KBM-7 (cell line): ENCODE data around the gene GJB6.
A peak's percentile ranks its signal among the peaks of the same experiment; 100 is the strongest.

ENCODE experiments used
- DNase-seq: peaks from one replicate; pipeline ENCODE4 v3.0.0-alpha.2; 2015
- in situ Hi-C: fragments of 300-500 bp; cut with MboI; formaldehyde crosslinking; loops from 2 replicates; pipeline ENCODE4 v1.14.3; 2020; ENCODE audit warnings: low sequenced_read_pairs, low pct_unique_long_range_greater_than_20kb, mixed read lengths

Gene GJB6

DNA sequence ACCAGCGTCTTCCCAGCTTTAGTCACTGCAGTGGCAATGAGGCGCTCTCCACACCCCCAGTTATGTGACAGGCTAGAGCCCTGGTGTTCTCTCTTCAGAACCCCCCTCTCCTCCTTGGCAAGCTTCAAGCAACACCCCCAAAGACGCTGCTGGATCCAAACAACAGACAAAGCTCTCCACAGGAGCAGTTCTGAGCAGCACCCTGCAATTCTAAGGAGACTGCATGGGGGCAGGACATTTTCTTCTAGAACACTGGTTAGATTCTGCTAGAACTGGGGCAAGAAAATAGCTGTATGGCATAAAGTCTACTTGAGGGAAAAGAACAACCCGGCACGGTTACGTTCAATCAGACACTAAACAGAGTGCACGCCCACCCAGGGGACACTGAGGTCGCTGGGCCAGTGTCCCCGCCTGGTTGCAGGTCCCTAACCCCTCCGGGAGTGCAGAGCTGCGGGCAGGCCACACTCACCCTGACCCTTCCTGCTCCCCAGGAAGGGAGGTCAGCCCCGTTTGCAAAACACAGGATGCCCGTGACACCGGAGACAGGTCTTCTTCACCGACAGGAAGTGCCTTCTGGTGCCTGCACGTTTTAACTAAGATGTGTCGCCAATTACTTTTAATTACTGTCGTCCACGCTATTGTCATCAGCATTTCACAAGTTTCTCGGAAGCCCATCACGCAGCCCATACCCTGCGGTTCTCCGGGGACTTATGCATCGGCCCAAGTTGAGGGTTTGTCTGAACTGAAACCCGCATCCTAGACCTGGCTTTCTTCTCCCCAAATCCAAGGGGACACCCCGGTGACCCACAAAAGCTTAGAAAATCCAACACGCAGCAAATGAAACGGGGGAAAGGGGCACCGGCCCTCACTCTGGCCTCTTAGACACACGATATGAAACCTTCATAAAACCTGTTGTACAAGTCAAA is 943 bp downstream of the GJB6 start:
- in situ Hi-C loops: no loop called here
- DNase-seq: no peak

DNA sequence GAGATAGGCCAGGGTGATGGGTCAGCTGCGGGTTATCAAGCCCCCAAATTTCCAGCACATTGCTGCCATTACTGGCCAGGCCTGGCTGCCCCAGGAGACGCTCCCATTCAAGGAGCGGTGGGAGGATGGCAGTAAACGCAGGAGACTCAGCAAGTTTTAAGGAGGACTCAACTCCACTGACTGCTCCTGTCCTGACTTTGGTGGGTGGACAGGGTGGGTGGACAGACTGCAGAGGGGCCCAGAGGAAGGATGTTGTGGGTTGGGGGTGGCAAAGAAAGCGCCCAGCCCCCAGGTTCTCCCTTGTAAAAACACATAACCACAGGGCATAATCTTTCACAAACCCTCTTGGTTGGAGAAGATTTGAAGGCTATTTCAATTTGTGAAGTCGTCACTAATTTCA is 4.4 kb downstream of the GJB6 start:
- in situ Hi-C loops: no loop called here
- DNase-seq: no peak

DNA sequence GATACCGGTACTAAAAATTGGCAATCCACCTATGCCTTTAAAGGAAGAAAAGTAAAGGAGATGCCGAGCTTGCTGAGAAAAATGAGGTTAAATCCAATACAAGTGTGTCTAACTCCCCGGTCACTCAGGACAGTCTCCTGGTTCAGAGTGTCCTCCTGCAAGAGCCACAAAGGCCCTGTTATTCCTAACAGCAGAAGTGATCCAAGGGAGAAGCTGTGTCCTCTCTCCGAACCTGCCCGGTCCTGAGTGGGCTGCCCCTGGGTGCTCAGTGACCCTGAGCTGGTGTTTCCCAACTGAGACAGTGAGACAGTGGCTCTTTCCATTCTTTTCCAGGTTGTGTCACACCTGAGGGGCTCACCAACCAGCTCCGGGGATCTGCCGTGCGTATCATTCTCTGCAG is 4.8 kb downstream of the GJB6 start:
- in situ Hi-C loops: no loop called here

DNA sequence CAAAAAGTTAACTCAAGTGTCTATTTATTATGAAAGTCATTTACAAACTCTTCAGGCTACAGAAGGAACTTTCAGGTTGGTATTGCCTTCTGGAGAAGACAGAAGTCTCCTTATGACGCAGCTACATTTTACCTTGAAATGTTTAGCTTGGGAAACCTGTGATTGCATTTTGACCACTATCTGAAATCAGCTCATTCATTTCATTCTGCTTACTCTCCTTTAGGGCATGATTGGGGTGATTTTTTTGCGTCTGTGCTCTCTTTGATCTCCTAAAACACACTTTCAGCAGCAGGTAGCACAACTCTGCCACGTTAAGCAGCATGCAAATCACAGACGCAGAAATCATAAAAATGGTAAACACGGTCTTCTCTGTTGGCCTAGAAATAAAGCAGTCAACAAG is 9.6 kb downstream of the GJB6 start:
- in situ Hi-C loops: no loop called here
- DNase-seq: no peak

More for the DNA sequence above, 4.8 kb downstream of the GJB6 start:
- no peak for DNase-seq

DNA sequence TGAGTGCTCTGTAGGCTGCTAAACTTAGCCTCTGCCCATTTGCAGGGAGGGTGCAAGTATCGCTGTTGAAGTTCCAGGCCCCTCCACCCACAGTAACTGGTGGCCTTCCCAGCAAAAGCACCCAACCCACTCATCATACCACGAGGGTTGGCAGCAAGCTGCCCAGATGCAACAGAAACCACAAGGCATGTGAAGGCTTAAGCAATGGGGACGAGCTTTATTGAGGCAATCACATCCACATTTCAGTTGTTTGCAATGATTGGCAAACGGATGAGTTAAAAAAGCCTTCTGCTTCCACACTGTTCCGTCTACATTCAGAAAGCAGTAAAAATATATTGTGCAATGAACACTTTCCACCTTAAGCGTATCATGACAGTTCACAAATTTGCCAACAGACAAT is 10.3 kb downstream of the GJB6 start:
- no peak for DNase-seq
- in situ Hi-C loops: no loop called here

DNA sequence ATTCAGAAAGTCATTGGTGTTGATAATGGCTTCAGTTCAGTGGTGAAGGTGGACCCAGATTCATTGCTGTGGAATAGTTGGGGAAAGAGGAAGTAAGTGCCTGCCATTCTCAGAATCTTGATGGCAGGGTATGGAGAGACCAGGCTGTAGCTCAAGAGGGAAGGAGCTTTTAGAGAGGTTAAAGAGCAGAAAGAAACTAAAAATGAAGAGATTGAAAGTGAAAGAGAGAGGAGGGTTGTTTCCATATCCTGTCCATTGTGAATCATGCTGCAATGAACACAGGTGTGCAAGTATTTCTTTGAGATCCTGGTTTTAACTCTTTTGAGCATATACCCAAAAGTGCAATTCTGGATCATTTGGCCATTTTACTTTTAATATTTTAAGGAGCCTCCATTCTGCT is 12.5 kb downstream of the GJB6 start:
- in situ Hi-C loops: no loop called here
- peak; percentile 47 for DNase-seq

DNA sequence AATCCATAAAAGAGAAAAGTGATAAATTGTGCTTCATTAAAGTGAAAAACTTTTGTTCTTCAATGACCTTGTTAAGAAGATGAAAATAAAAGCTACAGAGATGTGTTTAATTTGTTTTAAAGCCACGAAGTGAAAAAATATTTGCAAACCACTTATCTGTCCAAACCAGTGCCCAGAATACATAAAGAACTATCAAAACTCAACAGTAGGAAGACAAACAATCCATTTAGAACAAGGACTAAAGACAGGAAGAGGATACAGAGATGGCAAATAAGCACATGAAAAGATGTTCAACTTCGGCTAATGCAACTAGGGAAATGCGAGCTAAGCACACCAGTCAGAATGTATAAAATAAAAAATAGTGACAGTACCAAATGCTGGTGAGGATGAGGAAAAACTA is 15.0 kb downstream of the GJB6 start:
- in situ Hi-C loops: no loop called here
- no peak for DNase-seq

DNA sequence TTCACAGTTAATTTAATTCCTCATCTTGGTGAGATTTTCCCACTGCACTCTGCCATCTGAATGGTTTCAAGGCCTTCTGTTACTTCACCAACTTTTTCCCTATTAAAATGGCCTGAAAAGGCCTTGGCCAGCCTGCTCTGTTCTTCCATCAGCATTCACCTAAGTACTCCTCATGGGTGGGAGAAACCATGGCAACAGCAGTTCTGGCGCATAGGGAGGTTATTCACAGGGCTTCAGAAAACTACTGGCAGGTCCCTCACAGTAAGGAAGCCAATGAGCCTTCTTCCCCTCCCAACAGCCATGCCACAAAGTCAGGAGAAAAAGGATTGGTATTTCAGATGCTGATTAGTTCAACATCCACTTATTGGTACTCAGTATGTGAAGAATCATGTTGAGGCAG is 22.2 kb downstream of the GJB6 start:
- DNase-seq: no peak
- in situ Hi-C loops: no loop called here

DNA sequence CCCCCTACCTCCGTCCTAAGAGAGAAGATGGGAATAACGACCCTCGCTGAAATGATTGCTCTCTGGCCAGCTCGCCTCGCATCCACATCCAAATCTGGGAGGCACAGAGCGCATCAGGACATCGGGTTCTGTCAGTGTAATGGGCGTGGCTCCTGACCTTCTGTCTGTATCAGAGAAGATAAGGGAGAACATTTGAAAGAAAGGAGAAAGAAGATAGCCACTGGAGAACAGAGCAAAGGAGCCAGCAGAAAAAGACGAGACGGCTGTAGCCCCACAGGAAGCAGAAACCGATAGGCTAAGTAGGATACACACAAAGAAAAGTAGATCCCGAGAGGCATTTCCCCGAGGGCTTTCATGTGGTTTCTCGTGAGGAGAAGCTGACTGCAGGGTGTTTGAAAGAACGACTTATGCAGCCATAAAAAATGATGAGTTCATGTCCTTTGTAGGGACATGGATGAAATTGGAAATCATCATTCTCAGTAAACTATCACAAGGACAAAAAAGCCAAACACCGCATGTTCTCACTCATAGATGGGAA is 25.4 kb downstream of the GJB6 start:
- in situ Hi-C loops: no loop called here
- no peak for DNase-seq

DNA sequence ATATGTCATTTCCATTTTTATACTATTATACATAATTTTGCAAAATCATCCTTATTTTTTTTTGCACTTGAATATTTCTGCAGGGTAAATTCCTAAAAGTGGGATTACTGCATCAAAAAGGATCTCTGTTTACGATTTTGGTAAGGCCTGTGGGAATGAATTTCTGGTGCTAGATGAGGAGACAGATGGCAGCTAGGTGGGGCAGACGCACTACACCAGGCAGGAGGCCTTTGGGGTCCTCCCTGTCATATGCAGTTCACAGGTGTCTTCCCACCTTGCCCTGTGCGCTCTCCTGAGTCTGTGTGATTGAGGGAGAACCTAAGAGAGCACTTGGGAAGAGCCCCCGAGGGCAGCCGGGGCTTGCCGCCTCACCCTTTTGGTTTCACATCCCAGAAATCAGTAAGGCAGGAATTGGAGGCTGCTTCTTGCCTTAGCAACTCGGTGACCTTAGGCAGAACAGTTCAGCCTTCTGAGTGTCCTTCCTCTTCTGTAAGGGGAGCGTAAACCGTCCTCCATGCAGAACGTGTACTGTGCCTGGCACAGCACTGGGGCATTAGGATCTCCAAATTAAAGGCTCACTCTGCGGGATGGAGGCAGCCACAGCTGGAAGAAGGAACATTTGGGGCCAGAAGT is 25.9 kb downstream of the GJB6 start:
- DNase-seq: no peak
- in situ Hi-C loops: no loop called here

DNA sequence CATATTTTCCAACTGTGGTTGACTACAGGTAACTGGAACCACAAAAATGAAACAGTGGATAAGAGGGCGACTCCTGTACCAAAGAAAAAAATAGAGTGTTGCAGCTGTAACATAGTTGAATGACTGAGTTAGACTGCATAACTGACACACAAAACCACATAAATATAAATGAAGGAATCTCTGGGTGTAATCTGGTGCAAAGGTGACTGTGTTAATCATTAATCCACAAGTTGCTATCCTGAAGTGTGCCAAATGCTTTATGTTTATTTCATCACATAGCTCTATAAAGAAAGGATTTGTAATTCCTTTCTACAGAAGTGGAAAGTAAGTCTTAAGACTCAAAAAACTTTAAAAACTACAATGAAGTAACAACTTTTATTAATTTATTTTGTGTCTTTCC is 33.3 kb downstream of the GJB6 start:
- in situ Hi-C loops: loop anchor here (25.0 kb wide), 1 partner anchor 714 kb away; the partner anchor contains the start of gene XPO4
- DNase-seq: no peak

DNA sequence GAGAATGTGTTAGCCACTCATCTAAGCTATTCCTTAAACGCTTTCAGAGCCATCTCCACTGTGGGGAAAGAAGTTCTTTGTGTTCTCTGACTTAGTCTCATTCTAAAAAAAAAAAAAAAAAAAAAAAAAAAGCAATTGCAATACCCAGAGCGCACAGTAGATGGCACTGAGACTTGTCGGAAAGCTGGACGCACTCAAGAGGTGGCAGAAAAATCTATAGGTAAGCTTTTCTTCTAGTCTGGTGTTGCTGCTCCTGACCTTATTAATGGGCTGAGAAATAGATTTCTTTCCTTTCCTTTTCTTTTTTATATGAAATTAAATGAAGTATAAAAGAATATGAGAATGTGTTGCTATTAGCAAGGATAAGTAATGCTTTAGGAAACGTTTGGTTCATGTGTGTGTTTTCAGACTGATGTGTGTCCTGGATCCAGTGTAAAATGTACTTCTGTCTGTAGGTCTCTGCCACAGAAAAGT is 34.7 kb downstream of the GJB6 start:
- DNase-seq: peak; percentile 87
- in situ Hi-C loops: loop anchor here (25.0 kb wide), 1 partner anchor 715 kb away; the partner anchor contains the start of gene XPO4

DNA sequence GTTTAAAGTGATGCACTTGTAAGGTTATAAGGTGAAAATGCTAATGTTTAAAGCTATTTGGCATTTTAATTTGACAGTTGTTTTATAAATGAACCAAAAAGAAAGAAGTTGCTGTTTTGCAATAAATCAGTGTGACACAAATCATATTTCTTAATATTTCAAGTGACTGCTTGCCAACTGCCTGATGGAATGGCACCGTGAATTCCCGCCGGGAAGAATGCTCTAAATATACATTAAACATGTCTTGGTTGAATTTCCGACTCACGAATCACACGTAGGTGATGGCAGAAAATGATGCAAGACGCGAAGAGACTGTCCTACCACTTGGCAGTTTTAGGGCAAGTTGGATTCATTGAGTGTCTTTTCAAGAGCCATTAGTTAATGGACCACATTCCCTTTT is 36.3 kb downstream of the GJB6 start:
- DNase-seq: no peak

DNA sequence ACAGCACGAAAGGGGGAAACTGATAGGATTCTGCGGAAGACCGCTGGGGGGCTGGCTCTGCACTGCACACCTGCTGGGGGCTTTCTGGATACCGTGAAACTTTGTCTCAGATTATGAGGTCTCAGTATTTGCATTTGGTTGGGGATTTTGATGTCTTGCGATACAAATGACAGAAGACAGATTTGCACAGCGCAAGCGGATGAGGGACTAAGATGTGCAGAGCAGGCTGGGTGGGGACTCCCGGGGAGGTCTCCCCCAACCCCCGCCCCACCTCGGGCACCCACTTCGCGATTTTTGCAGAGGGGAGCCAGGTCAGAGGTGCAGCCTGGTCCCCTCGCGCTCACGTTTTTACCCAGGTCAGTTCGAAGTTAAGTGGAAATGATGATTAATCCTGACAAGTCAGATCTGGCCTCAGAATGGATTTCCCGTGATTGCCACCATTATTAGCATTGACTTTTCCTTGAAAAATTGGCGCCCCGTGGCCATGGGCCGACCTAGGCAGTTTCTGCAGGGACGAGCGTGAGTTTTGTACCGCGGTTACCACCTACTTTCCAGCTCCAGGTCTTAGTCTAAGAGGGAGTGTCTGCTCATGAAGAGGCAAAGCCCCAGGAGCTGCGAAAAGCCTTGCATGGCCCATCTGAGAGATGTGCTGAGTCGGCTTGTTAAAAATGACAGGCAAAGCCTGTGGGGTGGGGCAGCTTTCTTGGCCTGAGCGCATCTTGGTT is 38.0 kb downstream of the GJB6 start:
- in situ Hi-C loops: loop anchor here (25.0 kb wide), 1 partner anchor 718 kb away; the partner anchor contains the start of gene XPO4
- no peak for DNase-seq

More for the DNA sequence above, 36.3 kb downstream of the GJB6 start:
- in situ Hi-C loops: loop anchor here (25.0 kb wide), 1 partner anchor 716 kb away; the partner anchor contains the start of gene XPO4

DNA sequence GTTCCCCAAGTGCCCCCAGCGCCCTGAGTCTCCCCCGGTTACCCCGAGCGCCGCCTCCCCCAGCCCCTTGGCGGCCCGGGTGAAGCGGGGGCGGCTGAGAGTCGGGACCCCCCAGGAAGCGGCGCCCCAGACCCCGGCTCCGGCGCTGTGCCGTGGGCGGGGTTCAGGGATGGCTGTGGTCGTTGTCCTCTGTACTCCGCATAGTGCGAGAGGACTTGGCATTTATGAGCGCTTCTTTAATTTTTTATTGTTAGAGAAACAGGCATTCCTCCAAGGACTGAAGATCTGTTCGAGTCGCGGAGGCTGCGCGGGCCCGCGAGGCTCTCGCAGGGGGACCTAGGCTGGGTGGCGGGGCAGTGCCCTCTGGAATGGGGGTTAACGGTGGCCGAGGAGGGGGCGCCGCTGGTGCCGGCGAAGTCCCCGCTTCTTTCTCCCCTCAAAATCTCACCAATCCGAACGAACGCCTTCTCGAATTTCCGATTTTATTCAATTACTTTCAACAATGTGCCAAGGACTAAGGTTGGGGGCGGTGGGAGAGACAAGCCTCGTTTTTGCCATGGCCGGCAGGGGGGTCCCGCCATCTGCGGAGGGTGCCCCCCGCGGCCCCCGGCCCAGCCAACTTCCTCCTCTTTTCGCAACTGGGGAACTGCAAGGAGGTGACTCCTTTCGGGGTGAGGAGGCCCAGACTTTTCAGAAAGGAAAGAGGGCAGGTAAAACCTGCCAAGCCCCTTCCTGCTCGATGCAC is 38.8 kb downstream of the GJB6 start:
- DNase-seq: peak; percentile 25
- in situ Hi-C loops: loop anchor here (25.0 kb wide), 1 partner anchor 719 kb away; the partner anchor contains the start of gene XPO4

DNA sequence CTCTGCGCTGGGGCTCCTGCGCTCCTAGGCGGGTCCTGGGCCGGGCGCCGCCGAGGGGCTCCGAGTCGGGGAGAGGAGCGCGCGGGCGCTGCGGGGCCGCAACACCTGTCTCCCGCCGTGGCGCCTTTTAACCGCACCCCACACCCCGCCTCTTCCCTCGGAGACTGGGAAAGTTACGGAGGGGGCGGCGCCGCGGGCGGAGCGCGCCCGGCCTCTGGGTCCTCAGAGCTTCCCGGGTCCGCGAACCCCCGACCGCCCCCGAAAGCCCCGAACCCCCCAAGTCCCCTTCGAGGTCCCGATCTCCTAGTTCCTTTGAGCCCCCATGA is 39.3 kb downstream of the GJB6 start, which contains the start of gene GJB2:
Gene GJB2, minus strand, starts transcription at position 103 of the 326 bp plus-strand sequence. CDS start 3,357 bp downstream, outside the sequence.
- in situ Hi-C loops: loop anchor here (25.0 kb wide), 1 partner anchor 720 kb away; the partner anchor contains the start of gene XPO4
- no peak for DNase-seq

DNA sequence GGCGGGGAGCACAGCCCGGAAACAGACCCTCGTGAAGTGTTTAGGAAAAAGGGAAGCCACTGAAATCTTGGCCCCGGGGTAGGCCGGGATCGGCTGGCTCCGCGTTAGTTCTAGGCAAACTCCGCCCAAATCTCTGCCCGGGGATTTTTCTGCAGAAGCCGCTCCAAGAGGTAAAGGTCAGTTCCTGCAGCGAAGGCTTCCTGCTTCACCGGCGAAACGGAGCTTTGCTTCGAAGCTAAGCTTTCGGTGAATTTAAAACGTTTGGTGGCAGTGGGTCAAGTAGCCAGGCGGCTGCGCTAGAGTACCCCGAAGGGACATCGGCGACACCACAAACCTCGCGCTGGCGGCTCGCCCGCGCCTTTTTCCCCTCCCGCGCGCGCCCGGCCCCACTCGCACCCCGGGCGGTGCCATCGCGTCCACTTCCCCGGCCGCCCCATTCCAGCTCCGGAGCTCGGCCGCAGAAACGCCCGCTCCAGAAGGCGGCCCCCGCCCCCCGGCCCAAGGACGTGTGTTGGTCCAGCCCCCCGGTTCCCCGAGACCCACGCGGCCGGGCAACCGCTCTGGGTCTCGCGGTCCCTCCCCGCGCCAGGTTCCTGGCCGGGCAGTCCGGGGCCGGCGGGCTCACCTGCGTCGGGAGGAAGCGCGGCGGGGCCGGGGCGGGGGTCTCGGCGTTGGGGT is 39.8 kb downstream of the GJB6 start:
- peak; percentile 28 for DNase-seq
- in situ Hi-C loops: loop anchor here (25.0 kb wide), 1 partner anchor 720 kb away; the partner anchor contains the start of gene XPO4
